Measurements from ENCODE around the gene ALKBH5.

Gene ALKBH5

DNA sequence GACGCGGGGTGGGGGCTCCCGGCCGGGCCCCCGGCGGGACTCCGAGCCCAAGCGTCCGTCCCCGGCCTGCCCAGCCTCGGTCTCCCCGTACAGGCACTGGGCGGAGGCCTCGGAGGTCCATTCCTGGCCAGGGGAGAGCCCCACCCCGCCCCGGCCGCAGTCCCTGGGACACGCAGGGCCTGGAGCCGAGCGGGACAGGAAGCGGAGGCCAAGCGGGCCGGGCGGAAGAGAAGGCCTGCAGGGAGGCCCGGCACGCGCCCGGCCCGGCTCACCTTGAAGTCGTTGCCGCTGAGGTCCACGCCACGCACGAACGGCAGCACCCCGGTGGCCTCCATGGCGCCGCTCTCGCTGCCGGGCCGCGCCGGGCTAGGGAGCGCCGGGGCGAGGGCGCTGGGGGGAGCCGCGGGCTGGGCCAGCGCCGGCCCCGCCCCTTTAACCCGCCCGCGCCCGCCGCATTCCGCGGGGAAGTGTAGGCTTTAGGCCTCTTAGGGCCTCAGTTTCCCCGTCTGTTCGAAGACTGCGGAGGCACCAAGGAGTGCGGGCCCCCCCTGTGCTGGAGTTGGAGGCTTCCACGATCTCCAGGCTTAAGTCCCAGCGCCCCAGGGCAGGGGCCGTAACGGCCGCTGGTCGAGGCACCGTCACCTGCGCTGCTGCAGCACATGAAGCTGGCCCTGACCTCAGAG is 74.9 kb downstream of the ALKBH5 start, which contains the start of gene FLII:
TSS of gene FLII (minus strand) at position 383 of the 683 bp plus-strand sequence. CDS start at position 335, 48 bp downstream.
- Histone ChIP-seq H3K36me3 (ENCODE audit: control insufficient read depth, low read depth, low read length) (peaks cover 31% of the 10 kb centered on the region), H3K4me3 (ENCODE audit: low read length) (peak within 1 kb of the TSS; percentile 82), H3K9me3 (ENCODE audit: control insufficient read depth, low read depth, low read length) (no peaks in the 10 kb centered on the region), H3K27ac (ENCODE audit: low read length) (peak within 1 kb of the TSS; percentile 25), H3K27me3 (ENCODE audit: control insufficient read depth, insufficient read depth, low read length) (no peaks in the 10 kb centered on the region), H3K4me1 (ENCODE audit: control insufficient read depth, low read depth, low read length) (peaks cover 13% of the 10 kb centered on the region), H3K9ac (ENCODE audit: low read length) (peak within 1 kb of the TSS; percentile 66)
